Right renal pelvis (tissue), 4 donors: ENCODE measurements around the gene COMMD6. TPM values are rescaled to one million over a fixed set of nuclear protein-coding genes. Genes with fewer than 3 reads are reported as not detected.
"Not testable (repeated sequence)": the region's sequence is repeated elsewhere in the genome, so short reads cannot be mapped to it uniquely, and the experiment has no call there.

Source experiments
- DNase-seq, 4 donors: peaks; one replicate each; pipeline ENCODE4 v3.0.0-alpha.2; 2013; ENCODE audit warnings: low read depth in 4 of 4, low spot score in 3 of 4, missing footprints in 1 of 4
- polyA plus RNA-seq, 4 donors: library from polyadenylated mRNA; unstranded; fragments of 120-200 nt; gene quantifications; one replicate each; pipeline ENCODE4 v1.2.1, GENCODE V29; 2013; ENCODE audit not compliant: insufficient read length in 4 of 4

Gene COMMD6
- 100 to 1,000 TPM; 238 to 260 (median 255) TPM for polyA plus RNA-seq

GRCh38 chr13:75537401-75538365 lies at the start of gene COMMD6:
Gene COMMD6, minus strand, starts transcription at chr13:75537841. Its CDS starts 36 bp downstream, at chr13:75537805.
- DNase-seq, result peak; percentile 66 to 77 (median 74)

- DNase-seq, result no peak
Measured at GRCh38 chr13:75585153-75585552, 47.5 kb upstream of the COMMD6 start.

- no peak for DNase-seq
Measured at GRCh38 chr13:75583091-75583490, 45.5 kb upstream of the COMMD6 start.

- DNase-seq, result no peak
Measured at GRCh38 chr13:75581874-75582640, 44.4 kb upstream of the COMMD6 start.

GRCh38 chr13:75579529-75579928 lies 41.9 kb upstream of the COMMD6 start:
- DNase-seq, result no peak

GRCh38 chr13:75569576-75569975 lies 31.9 kb upstream of the COMMD6 start:
- no peak for DNase-seq

- DNase-seq, result peak in 2 of 4 donors; percentile 5 to 8
Measured at GRCh38 chr13:75566658-75567057, 29.0 kb upstream of the COMMD6 start.

GRCh38 chr13:75558145-75558840 lies 20.7 kb upstream of the COMMD6 start:
- DNase-seq, result no peak

- no peak for DNase-seq
Measured at GRCh38 chr13:75556961-75557360, 19.3 kb upstream of the COMMD6 start.

- DNase-seq, result no peak
Measured at GRCh38 chr13:75555836-75556235, 18.2 kb upstream of the COMMD6 start.

GRCh38 chr13:75554981-75555380 lies 17.3 kb upstream of the COMMD6 start:
- DNase-seq, result no peak

GRCh38 chr13:75554464-75554863 lies 16.8 kb upstream of the COMMD6 start:
- no peak for DNase-seq

- peak in 3 of 4 donors; percentile 12 to 28 (median 14) for DNase-seq
Measured at GRCh38 chr13:75550159-75550567, 12.5 kb upstream of the COMMD6 start.

GRCh38 chr13:75549262-75550158 lies 11.9 kb upstream of the COMMD6 start, which contains the start of gene UCHL3:
Gene UCHL3, plus strand, starts transcription at chr13:75549791. Its CDS starts 30 bp downstream, at chr13:75549821.
- DNase-seq, result peak; percentile 92 to 97 (median 94)

- DNase-seq, result no peak
Measured at GRCh38 chr13:75547917-75548316, 10.3 kb upstream of the COMMD6 start.

- DNase-seq, result not testable (repeated sequence)
Measured at GRCh38 chr13:75545386-75545785, 7.7 kb upstream of the COMMD6 start.

- no peak for DNase-seq
Measured at GRCh38 chr13:75544681-75545330, 7.2 kb upstream of the COMMD6 start.

- no peak for DNase-seq
Measured at GRCh38 chr13:75541961-75542360, 4.3 kb upstream of the COMMD6 start.

GRCh38 chr13:75541287-75541686 lies 3.6 kb upstream of the COMMD6 start:
- DNase-seq, result no peak
